GM10847 (cell line): ENCODE measurements around the gene CDC6.
A peak's percentile ranks its signal among the peaks of the same experiment; 100 is the strongest.

Experiments used
- POLR2A ChIP-seq: IDR thresholded peaks from 2 replicates; pipeline ENCODE4 v1.6.1; 2011; ENCODE audit not compliant: insufficient read length; ENCODE audit errors: extremely low read depth

The CDC6 gene

DNA sequence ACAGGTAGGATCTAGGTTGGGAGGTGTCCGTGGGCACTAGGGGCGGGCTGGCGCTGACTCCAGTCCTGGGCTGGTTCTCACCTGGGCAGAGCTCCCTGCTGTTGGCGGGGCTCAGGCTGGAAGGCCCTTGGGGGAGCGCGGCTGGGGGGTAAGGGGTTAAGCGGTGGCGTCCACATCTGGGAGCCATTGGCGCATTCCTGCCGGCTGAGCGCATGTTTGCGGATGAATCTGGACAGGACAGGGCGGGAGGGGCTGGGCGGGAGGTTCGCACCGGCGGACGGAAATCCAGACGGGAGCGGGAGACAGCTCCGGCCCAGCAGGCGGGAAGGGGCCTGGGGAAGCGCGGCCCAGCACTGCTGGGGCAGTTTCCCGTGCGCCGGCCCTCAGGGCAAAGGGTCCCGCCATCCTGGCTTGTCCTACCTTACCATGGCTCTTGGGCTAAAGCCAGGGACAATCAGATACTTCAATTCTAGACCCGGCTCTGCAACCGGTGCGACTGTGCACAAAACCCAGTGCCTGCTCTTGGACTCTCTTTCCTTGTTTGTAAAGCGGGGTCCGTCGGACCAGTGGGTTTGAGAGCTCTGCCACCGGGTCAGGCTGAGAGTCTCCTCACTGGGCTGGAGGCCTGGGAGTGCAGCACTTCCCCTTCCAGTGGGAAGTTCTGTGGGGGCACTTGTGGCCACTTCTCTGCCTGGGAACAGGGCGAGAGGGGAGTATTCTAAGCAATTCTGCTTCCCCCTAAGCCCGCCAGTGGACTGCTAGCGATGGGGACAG lies 29.1 kb downstream of the CDC6 start:
- no peak for TF ChIP-seq POLR2A

DNA sequence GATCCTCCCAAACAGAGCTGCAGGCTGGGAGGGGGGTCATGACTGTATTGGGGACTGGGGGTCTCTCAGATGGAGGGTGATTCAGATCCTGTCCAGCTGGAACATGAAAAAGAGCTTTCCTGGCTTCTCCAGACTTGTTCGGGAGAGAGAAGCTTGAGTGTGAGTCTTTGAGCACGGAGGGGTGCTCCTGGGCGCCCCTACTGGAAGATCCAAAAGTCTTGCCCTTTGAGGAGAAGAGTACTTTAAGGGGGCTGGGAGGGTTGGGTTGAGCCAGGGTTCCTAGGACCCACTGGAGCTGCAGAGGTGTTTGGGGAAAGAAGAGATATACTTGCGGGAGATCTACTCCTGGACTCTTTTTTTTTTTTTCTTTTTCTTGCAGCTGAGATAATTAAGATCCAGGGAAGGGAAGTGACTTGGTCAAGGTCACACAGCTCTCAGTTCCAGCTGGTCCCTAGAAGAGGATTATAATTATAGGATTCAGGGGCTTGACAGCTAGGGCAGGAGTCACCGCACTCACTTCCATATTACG lies 29.7 kb downstream of the CDC6 start:
- no peak for TF ChIP-seq POLR2A

DNA sequence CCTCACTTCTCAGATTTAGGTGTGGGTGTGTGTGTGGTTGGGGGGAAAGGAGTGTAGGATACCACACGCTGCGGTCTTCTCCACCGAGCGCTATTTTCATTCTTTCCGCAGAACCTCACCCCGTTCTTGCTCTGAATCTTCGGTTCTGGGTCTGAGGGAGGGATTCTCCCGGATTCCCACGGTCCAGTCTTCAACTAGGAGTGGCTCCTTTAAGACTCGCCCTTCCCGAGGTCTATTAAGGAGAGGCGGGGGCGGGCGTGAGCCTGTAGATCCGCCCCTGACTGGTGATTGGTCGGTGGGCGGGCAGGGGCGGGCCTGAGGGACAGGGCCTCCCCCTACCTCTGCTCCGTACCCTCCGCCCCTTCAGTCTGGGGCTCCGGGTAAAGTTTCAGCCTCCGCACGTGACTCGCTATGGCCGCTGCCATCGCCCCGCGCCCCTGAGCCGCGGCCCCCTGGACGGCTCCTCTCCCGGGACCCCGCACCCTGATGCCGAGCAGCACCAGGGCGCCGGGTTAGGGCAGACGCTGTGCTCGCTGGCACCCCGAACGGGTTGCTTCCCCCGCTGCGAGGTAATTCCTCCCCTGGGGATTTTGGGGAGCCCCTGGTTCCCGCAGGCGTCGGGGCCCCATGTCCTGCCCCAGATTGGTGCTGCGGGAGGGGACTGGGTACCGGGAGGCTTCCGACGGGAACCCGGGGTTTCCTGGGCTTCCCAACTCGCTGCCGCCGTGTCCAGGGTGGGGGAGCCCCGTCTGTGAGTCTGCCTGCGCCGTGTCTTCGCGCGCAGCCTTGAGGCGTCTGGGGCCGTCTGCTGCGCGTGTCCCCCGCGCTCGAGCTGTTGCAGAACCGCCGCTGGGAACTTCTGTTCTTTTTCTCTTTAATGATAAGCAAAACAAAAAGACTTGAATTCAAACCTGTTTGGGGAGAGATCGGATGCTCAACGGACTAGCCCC lies 30.5 kb downstream of the CDC6 start:
- TF ChIP-seq POLR2A = peak; percentile 54

DNA sequence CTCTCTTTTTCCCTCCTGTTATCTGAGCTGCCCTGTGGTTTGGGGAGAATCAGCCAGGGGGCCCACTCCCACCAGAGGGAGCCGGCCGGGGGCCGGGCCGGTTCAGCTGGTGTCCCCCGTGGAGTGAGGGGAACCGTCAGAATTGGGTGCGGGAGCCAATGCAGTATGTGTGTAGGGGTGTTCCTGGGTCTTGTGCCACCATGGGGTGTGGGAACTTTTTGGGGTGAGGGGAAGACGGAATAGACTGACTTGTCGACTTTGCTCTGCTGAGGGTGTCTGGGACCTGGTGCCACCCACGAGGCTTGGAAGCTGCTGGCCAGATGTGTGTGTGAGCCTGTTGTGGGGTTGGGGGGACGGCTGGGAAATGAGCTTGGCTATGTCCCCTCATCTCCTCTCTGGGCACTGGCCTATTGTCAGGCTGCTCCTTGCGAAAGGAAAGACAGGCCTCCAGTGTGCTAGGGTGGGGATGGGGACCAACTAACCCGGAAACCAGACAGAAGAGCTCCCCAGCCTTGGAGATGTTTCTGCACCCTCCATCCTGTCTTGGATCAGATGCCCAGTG lies 31.2 kb downstream of the CDC6 start:
- no peak for TF ChIP-seq POLR2A

DNA sequence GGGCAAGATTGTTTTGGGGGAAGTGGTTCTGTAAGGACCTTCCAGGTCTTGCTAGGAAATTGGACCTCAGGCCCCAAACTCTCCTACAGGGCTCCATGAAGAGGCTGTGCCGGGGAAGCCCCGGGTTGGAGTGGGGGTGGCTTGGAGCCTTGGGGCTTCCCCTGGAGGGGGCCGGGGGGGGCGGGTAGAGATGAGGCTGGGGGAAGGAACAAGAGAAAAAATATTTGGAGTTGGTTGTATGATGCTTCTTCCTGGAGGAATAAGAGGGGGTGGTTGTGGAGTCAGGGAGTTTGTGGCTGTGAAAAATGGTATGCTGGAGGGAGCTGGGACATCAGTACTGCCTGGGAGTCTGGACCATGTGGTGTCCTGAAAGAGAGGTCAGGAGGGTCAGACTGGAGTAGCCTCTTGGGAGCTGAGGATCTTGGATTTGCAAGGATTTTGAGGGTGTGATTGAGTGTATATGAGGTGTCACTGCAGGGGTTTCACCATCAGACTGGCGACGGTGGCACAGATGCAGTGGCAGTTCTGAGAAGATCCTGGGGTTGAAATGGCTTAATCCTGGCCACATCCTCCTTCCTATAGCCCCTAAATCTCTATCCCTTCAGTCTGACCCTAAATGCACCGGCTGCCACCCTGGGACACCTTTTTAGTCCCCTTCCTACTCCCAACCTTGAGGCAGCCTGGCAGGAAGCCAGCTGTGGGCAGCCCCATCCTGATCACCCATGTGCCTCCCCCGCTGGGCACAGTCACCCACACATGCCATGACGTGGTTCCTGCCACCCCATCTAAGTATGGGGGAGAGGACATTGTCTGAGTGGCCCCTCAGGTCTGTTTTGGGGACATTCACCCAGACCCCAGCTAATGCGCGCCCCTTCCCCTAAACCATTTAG lies 32.2 kb downstream of the CDC6 start:
- no peak for TF ChIP-seq POLR2A

DNA sequence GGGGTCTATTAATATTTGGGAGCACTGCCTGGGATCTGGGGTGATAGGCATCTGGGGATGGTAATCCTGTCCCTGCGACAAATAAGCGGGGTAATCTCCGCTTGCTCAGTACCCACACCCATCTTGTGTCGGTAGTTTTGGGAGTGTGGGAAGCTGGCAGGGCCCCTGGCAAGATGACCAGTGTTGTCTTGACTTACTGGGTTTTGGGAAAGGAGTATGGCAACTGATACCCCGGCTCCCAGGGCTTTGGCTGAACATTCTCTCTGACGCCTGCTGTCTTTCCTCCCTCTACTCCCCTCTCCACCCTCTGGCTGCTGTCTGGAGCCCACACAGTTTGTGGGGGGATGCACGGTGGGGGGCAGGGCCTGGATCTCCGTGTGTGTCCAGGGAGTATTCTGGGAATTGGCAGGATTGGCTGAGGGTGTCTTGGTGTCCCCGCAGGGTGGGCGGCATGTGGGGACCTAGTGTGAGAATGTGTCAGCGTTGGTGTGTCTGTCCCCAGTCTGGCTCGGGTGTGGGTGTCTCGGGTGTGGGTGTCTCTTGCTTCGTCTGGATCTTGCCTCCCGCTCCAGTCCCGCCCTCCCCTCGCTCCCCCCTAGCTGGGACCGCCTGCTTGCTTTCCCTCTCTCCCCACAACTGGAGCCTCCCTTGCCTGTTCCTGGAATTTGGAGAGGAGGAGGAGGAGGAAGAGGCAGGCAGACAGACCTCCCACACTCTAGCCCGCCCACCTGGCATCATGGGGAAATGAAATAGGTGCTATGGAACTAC lies 33.3 kb downstream of the CDC6 start:
- no peak for TF ChIP-seq POLR2A

DNA sequence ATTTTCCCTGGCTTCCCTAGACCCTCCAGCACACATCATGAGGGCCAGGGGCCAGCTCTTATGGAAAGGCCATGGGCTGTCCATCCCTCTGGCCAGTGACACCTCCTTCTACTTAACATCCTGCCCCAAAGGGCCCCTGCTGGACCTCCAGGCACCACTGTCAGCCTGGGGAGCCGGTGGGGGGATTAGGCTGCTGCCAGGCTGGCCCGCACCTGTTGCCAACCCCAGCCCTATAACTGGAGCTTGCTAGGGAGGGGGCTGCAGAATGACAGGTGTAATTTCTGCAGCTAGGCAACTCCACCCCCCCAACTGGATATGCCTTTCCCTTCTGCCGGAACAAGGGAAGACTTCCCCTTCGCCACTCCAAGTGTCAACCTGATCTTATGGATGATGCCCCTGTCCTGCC lies 33.8 kb downstream of the CDC6 start:
- TF ChIP-seq POLR2A = no peak

DNA sequence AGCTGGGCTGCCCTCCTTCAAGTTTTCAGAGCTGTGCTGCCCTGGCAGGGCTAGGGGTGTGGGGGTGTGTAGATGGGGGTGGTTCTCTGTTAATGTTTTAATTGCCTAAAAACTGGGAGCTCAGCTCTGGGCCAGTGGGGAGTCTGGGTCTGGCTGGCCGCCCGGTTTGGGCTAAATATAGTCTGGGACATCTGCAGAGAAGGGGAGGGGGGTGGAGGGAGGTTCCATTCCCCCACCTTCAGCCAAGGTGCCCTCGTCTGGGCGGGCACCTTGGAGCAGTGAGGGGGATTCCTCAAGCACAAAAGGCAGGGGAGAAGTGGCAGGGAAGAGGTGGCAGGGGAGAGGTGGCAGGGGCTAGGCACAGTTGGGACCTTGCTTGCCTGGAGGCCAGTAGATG lies 34.3 kb downstream of the CDC6 start:
- TF ChIP-seq POLR2A = no peak

DNA sequence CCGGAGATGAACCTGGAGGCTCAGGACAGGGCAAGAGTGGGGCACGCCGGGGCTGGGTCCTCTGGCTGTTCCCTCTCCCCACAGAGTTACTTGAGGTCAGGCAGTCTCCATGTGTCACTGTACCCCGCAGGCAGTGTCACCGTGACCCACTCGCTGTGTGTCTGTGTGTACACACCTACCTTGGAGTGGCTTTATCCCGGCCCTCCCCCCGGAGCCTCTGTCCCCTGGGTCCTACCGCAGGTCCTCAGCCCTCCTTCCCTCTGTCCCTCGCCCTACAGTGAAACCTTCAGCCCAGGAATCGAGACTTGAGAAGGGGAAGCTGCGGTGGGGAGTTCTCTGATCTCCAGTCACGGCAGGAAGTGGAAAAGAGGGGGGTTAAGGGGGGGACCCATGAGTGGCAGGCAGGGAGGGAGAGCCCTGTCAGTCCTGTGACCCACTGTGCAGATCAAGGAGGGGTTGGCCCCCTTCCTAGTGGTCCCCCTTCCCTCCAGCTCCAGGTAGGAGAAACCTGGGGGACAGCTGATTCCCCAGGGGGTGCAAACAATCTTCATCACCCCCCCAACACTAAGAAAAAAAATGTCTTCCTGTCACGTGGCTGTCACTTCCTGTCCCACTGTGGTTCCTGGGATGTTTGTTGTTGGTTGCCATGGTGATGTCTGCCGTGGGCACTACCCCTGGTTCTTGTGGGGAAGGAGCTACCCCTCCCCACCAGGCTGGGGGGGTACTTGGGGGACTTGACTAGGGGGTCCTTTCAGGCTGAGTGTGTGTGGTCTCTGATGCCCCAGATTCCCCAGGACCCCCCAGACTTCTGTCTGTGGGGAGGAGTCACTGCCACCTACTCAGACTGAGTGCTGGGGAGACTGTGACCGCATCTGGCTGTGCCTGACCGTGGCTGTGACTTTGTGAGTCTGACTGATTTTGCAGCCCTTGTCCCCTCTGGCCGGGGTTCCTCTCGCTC lies 35.0 kb downstream of the CDC6 start:
- peak; percentile 36 for TF ChIP-seq POLR2A

DNA sequence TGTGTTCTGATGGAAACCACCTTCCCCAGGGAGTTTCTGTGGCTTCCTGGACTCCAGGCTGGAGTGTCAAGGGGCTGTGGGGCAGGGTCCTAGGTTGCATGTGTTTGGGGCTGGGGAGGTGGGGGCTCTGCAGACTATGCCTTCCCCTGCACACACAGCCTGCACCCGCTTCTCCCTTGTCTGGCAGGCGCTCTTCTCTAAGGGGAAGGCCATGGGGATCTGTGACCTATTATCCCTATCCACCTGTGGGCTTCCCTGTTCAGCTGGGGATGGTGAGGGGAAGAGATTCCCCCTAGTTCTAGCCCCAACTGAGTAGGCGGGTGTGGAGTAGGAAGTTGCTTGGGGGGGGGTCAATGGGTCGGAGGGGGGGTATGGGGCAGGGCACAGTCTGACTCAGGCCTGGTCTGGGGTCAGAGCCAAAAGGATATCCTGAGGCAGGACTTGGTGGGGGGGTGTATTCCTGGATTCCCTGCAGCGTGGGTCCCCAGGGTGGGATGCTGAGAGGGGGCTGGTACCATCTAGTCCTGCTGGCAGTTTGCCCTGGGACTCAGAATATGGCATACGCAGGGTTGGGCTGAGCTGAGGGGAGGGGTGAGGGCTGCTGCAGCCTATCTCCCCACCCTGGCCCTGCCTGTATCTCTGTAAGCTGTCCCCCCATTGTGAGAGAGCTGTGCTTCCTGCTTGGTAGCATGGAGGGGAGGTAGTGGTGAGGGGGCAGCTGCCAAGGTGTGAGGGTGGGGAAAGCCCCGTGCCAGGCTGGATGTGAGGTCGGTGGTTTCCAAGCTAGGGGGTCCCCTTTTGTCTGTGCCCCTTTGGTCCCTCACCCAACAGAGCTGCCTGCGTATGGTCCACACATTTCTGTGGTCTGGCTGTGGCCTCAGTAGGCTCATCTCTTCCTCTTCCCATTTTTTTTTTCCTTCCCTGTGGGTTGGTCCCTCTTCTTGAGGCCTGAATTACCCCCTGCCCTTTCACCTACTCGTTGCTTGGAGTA lies 36.0 kb downstream of the CDC6 start:
- TF ChIP-seq POLR2A = peak; percentile 14

DNA sequence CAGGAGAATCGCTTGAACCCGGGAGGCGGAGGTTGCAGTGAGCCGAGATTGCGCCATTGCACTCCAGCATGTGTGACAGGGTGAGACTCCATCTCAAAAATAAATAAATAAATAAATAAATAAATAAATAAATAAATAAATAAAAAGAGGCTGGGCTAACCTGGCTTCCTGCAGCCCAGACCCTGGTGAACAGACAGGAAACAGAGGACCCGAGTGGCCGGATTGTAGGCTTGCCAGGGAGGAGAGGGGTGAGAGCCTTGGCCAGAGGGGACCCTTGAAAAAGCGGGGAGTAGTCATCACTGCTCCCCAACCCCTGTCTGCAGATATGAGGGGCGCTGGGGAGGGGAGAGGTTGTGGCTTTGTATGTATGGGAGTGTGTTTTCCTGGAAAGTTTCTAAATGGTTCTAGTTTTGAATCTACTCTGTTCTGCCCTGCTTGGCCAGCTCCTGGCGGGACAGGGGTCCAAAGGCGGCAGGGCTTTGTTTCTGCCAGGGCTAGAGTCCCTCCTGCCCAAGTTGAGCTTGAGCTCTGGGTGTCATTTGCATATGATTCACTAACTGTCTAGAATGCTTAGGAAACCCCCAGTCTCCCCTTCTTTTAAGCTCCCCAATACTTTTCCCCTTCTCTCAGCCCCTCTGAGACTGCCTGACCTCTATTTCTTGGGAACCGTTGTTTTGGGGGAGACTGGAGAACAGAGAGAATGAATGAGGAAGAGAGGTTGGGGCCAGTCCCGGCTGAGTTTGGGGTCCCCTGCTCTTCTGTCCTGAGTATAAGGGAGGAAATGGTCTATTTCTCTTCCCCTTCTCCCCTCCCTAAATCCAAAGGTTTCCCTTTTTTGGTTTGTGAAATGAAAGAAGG lies 37.7 kb downstream of the CDC6 start:
- no peak for TF ChIP-seq POLR2A
